Lung microvascular endothelial cell (primary cell): ENCODE measurements around the gene CMTM7. TPM values are rescaled to one million over a fixed set of nuclear protein-coding genes. Genes with fewer than 3 reads are reported as not detected.
"Not testable (repeated sequence)": the region's sequence is repeated elsewhere in the genome, so short reads cannot be mapped to it uniquely, and the experiment has no call there.

Experiments used
- DNase-seq, 2 donors: peaks; one replicate each; pipeline versions ENCODE4 v3.0.0 to v3.0.0-alpha.2; 2010; ENCODE audit warnings: low read depth in 2 of 2
- total RNA-seq: library from RNA; depleted of rRNA; stranded (reverse); fragments of >200 nt; gene quantifications from 2 replicates; pipeline ENCODE4 v1.2.1, GENCODE V29; 2014

CMTM7 gene
- total RNA-seq, 1 donor from 2014 or later: 24.6 TPM

- DNase-seq: peak in 1 of 2 donors; percentile 58
Measured at GRCh38 chr3:32381922-32382321, 9.7 kb upstream of the CMTM7 start.

DNA sequence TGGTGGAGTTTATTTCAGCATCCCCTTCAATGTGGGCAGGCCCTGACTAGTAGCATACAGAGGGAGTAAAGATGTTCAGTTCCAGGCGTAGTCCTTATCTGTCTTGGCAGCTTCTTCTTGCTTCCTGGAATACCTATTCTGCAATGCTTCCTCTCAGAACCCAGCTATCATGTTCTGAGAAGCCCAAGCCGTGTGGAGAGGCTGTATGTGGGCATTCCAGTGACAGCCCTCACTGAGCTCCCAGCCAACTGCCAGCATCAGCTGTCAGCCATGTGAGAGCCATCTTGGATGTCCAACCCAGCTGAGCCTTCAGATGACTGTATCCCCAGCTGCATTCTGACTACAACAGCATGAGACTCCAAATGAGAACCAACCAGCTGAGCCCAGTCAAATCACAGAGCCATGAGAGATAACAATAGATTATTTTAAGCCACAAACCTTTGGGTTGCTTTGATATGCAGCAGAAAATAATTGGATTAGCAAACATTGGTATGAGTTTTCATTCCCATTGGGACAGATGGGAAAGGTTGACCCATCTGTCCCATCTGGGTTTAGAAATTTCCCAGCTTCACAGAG lies 8.4 kb upstream of the CMTM7 start:
- no peak for DNase-seq

GRCh38 chr3:32384938-32385337 lies 6.7 kb upstream of the CMTM7 start:
- DNase-seq: peak; percentile 21 to 73

- no peak for DNase-seq
Measured at GRCh38 chr3:32387512-32387911, 4.1 kb upstream of the CMTM7 start.

DNA sequence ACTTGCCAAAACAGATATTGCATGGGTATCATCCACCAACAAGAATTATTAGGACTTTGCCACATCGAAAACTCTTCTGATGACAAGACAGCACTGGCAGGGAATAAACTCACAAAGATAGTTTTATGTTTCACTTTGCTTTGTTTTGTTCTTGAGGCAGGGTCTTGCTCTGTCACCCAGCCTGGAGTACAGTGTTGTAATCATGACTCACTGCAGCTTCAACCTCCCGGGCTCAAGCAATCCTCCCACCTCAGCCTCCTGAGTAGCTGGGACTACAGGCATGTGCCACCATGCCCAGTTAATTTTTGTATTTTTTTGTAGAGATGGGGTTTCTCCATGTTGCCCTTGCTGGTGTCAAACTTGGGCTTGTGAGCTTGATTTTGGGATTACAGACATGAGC lies 2.1 kb upstream of the CMTM7 start:
- not testable (repeated sequence) for DNase-seq

DNA sequence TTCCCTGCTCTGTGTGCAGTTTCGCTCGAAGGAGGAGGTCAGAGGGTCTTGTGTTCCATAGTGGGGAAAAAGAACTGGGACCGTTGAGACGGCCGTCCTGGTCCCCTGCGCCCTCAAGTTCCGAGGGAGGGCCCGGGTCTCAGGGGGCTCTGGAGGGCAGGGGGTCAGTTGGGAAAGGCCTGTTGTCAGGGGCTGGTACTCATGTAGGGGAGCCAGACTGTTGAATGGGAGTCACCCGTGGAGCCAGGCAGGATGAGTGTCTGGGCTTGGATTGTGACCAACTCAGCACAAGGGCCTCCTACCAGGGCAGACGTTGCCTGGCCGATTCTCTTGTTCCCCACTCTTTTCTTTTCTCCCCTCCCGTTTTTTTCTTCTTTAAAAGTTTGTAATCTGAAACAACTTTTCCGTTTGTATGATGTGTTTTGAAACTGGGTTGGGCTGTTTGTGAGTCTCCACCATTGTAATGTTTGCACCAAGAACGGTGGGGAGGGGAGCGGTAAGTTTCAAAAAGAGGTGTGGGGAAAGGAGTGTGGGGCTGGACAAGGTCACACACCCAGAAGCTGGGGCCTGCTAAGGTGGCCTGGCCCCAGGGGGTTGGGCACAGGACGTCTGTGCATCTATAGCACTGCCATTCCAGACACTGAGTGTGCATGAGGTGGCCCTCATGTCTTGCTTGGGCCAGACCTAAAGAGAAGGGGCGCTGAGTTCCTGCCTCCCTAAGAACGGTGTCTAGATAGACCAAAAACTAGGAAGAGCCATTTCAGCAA lies 1.1 kb downstream of the CMTM7 start:
- peak; percentile 67 to 78 for DNase-seq

DNA sequence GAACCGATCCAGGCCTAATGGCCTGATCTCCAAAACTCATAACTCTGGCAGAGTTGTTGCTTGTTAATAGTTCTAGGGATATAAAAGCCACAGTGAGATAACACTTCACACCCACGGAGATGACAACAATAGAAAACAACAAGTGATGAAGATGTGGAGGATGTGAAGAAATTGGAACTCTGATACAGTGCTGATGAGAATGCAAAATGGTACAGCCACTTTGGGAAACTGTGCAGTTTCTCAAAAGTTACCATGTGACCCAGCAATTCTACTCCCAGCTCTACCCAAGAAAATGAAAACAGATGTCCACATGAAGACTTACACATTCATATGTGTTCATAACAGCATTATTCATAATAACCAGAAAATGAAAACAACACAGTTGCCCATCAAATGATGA lies 3.8 kb downstream of the CMTM7 start:
- DNase-seq: no peak

DNA sequence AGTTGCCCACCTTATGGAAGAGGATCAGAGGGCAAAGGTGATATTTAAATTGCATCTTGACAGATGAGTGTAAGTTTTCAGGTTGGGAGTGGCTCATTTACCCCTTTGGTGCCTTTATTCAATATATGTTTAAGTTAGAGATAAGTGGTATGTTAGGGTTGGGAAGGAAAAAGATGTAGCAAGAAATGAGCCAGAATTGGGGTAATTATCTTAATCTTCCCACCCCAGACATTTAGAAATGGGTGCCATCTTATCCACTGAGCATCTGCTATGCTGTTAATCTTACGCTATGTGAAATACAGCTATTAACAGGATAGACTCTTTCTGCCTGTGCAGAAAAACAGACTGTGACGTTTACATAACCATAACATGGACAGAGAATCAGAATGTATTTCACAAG lies 6.3 kb downstream of the CMTM7 start:
- no peak for DNase-seq

DNA sequence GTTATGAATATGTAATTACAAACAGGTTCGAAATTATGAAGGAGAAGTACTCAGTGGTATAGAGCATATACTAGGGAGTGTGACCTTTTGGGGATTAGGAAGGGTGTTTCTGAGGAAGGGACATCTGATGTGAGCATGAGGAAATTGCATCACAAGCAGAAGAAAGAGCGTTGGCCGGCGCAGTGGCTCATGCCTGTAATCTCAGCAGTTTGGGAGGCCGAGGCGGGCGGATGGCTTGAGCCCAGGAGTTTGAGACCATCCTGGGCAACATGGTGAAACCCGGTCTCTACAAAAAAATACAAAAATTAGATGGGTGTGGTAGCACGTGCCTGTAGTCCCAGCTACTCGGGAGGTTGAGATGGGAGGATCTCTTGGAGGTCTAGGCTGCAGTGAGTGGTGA lies 6.9 kb downstream of the CMTM7 start:
- no peak for DNase-seq

- DNase-seq: peak; percentile 69 to 82
Measured at GRCh38 chr3:32399030-32399620, 7.5 kb downstream of the CMTM7 start.

- no peak for DNase-seq
Measured at GRCh38 chr3:32401126-32401525, 9.5 kb downstream of the CMTM7 start.

- DNase-seq: peak; percentile 92 to 97
Measured at GRCh38 chr3:32401556-32402081, 10.0 kb downstream of the CMTM7 start.

DNA sequence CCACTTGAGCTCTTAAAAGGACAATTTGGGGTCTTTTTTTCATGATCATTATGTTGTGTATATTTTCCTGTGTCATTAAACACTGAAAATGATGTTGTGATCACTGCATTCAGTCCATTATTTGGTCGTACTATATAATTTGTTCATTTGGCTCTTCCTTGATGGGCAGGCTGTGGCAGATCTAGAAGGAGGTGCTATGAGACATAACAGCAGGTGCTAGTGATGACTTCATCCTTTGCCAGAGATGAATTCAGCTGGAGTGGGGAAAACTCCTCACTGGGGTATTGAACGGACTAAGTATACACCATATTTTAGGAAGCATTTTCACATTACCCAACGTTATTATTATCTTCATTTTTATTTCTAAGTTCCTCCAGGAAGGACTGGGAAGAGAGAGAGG lies 12.0 kb downstream of the CMTM7 start:
- DNase-seq: no peak

DNA sequence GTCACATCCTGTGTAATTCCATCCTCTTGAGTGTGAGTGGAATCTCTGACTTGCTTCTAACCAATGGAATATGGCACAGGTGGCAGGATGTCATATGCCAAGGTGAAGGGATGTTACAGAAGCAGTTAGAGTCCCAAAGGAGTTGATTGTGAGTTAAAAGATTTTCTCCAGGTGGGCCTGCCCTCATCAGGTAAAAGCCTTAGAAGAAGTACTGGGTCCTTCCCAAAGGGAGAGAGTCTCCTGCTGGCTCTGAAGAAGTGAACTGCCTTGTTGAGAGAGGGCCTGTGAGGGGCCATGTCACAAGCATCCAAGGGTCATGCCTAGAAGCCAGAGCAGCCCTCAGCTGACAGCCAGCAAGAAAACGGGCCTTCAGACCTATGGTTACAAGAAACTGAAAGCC lies 13.1 kb downstream of the CMTM7 start:
- no peak for DNase-seq

DNA sequence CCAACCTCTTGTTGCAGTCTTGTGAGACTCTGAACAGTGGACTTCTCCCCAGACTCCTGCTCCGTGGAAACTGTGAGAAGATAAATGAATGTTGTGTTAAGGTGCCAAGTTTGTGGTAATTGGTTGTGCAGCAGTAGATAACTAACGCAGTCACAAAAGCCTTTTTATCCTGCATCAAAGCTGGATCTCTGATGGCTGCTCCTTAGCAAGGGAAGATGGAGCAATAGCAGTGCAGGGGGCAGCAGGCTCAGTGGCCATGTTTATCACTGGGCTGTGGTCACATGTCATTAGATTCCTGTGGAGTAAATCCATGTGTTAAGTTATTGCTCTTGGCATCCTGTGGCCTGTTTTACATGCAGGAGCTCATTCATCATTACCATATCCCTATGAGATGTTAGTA lies 13.5 kb downstream of the CMTM7 start:
- DNase-seq: peak in 1 of 2 donors; percentile 31

DNA sequence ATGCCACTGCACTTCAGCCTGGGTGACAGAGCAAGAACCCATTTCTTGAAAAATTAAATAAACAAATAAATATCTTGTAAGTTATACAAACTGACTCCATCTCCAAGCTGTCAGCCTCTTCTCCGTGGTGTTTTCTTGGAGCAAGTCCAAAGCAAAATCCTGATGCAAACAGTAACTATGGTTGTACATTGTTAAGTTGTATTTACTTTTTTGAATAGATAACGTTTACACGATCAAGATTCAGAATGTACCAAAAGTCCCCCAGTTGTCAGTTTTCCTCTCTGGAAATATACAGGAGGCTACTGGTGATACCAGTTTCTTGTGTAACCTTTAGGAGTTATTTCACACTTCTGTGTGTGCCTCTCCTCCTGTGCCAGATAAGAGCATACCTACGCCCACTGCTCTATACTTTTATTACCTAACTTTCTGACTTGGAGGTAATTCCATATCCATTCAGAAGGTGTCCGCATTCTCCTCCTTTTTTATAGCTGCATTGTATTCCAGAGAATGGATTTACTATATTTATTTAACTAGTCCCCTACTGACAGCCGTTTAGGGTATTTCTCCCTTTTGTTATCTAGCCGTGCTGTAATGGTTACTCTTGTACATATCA lies 14.2 kb downstream of the CMTM7 start:
- DNase-seq: peak in 1 of 2 donors; percentile 25

- no peak for DNase-seq
Measured at GRCh38 chr3:32406486-32407408, 15.1 kb downstream of the CMTM7 start.

GRCh38 chr3:32410367-32411246 lies 19.0 kb downstream of the CMTM7 start:
- DNase-seq: no peak

GRCh38 chr3:32411442-32411841 lies 19.8 kb downstream of the CMTM7 start:
- DNase-seq: no peak

DNA sequence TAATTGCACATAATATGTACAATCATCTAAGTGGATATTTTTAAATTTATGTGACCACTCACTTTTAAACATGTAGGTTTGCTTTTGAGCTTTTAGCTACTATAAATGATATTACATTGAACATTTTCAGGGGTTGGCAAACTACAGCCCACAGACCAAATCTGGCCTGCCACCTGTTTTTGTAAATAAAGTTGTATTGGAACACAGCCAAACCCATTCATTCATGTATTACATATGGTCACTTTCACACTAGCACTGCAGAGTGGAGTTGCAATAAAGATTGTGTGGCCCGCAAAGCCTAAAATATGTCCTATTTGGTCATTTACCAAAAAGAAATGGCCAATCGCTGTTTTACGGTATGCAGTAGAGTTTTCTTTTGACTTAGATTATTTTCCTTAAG lies 21.2 kb downstream of the CMTM7 start:
- peak; percentile 41 to 52 for DNase-seq
